HEK293 (cell line): ENCODE data around the gene PGBD5.

Experiments
- CTCF ChIP-seq: fragments of 450-650 bp; formaldehyde crosslinking; IDR thresholded peaks from 2 replicates; pipeline ENCODE4 v1.5.1; 2016; ENCODE audit warnings: missing biosample characterization, missing genetic modification characterization
- MZF1 ChIP-seq: fragments of 450-650 bp; formaldehyde crosslinking; IDR thresholded peaks from 2 replicates; pipeline ENCODE4 v1.5.1; 2017; ENCODE audit warnings: missing biosample characterization, missing genetic modification characterization, borderline replicate concordance
- ZNF292 ChIP-seq: fragments of 450-650 bp; formaldehyde crosslinking; IDR thresholded peaks from 2 replicates; pipeline ENCODE4 v1.5.1; 2016; ENCODE audit warnings: low read depth, missing biosample characterization, missing genetic modification characterization, borderline replicate concordance
- ZNF501 ChIP-seq: fragments of 450-650 bp; formaldehyde crosslinking; IDR thresholded peaks from 2 replicates; pipeline ENCODE4 v1.5.1; 2016; ENCODE audit warnings: missing biosample characterization, missing genetic modification characterization
- TF ChIP-seq, protein P1 (sequence below): sonication (generic); formaldehyde crosslinking; IDR thresholded peaks from 2 replicates; pipeline ENCODE4 v1.8.1; 2022; ENCODE audit warnings: mild to moderate bottlenecking, moderate library complexity, missing genetic modification reagents
- TF ChIP-seq, protein P2 (sequence below): fragments of 450-650 bp; formaldehyde crosslinking; IDR thresholded peaks from 2 replicates; pipeline ENCODE4 v1.5.1; 2016; ENCODE audit warnings: missing biosample characterization, missing genetic modification characterization, low read depth
- TF ChIP-seq, protein P3 (sequence below): fragments of 450-650 bp; formaldehyde crosslinking; IDR thresholded peaks from 2 replicates; pipeline ENCODE4 v1.5.1; 2016; ENCODE audit warnings: missing biosample characterization, missing genetic modification characterization

DNA sequence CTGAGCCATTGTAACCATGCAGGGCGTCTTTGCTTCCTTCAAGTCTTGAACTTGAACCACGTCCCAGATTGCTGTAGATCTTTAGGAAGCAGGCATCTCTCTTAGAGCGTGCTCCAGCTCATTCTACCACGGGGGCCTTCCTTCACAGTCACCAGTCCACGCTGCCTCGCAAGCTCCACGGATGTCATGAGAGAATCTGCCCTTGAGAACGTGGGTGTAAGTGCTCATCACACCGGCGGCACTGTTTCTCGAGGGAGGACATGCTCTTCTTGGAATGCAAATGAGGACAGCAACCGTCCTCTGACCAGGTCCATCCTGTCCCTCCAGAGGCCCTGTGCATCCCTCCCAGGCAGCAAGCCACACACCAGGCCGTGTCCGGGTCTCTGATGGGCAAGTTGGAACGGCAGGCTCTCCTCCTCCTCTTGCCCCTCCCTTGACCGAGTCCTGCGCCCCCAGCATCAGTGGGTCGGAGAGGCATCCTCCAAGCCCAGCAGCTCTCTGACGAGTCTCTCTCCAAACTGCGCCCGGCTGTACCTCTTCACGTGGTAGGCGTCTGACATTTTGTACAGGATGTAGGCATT, 103.1 kb downstream of the PGBD5 start:
- TF ChIP-seq, protein P1, sequence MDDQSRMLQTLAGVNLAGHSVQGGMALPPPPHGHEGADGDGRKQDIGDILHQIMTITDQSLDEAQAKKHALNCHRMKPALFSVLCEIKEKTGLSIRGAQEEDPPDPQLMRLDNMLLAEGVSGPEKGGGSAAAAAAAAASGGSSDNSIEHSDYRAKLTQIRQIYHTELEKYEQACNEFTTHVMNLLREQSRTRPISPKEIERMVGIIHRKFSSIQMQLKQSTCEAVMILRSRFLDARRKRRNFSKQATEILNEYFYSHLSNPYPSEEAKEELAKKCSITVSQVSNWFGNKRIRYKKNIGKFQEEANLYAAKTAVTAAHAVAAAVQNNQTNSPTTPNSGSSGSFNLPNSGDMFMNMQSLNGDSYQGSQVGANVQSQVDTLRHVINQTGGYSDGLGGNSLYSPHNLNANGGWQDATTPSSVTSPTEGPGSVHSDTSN (CRISPR knock-in tag): no peak
- TF ChIP-seq, protein P2, sequence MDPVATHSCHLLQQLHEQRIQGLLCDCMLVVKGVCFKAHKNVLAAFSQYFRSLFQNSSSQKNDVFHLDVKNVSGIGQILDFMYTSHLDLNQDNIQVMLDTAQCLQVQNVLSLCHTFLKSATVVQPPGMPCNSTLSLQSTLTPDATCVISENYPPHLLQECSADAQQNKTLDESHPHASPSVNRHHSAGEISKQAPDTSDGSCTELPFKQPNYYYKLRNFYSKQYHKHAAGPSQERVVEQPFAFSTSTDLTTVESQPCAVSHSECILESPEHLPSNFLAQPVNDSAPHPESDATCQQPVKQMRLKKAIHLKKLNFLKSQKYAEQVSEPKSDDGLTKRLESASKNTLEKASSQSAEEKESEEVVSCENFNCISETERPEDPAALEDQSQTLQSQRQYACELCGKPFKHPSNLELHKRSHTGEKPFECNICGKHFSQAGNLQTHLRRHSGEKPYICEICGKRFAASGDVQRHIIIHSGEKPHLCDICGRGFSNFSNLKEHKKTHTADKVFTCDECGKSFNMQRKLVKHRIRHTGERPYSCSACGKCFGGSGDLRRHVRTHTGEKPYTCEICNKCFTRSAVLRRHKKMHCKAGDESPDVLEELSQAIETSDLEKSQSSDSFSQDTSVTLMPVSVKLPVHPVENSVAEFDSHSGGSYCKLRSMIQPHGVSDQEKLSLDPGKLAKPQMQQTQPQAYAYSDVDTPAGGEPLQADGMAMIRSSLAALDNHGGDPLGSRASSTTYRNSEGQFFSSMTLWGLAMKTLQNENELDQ (tag by site-specific recombination): no peak
- no peak for TF ChIP-seq ZNF501 (tag by site-specific recombination)
- TF ChIP-seq, protein P3, sequence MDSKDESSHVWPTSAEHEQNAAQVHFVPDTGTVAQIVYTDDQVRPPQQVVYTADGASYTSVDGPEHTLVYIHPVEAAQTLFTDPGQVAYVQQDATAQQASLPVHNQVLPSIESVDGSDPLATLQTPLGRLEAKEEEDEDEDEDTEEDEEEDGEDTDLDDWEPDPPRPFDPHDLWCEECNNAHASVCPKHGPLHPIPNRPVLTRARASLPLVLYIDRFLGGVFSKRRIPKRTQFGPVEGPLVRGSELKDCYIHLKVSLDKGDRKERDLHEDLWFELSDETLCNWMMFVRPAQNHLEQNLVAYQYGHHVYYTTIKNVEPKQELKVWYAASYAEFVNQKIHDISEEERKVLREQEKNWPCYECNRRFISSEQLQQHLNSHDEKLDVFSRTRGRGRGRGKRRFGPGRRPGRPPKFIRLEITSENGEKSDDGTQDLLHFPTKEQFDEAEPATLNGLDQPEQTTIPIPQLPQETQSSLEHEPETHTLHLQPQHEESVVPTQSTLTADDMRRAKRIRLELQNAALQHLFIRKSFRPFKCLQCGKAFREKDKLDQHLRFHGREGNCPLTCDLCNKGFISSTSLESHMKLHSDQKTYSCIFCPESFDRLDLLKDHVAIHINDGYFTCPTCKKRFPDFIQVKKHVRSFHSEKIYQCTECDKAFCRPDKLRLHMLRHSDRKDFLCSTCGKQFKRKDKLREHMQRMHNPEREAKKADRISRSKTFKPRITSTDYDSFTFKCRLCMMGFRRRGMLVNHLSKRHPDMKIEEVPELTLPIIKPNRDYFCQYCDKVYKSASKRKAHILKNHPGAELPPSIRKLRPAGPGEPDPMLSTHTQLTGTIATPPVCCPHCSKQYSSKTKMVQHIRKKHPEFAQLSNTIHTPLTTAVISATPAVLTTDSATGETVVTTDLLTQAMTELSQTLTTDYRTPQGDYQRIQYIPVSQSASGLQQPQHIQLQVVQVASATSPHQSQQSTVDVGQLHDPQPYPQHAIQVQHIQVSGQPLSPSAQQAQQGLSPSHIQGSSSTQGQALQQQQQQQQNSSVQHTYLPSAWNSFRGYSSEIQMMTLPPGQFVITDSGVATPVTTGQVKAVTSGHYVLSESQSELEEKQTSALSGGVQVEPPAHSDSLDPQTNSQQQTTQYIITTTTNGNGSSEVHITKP (tag by site-specific recombination): no peak
- no peak for TF ChIP-seq CTCF (tag by site-specific recombination)
- no peak for TF ChIP-seq ZNF292
- TF ChIP-seq MZF1 (tag by site-specific recombination): no peak
